Panc1 (cell line): ENCODE measurements around the gene SF3B6. TPM values are rescaled to one million over a fixed set of nuclear protein-coding genes. Genes with fewer than 3 reads are reported as not detected.

ENCODE experiments used
- ATAC-seq: fragments of 200-7000 bp; cut with Tn5 transposase; 2 replicates; pipeline ENCODE4 v1.9.1; 2020; ENCODE audit warnings: mild to moderate bottlenecking, moderate library complexity
- BruUV-seq: library from RNA; stranded (reverse); fragments of 400-500 nt; replicated peaks from 2 replicates; lab custom pipeline; 2021; lab: Mats Ljungman, UMichigan
- CTCF ChIA-PET: fragments of 300-600 bp; sonication (Branson Sonifier 250); formaldehyde crosslinking; loops from one replicate; lab custom pipeline; 2022; ENCODE audit warnings: antibody characterized with exemption; lab: Charles Lee
- POLR2A ChIA-PET: fragments of 300-600 bp; sonication (Branson Sonifier 250); formaldehyde crosslinking; loops from one replicate; lab custom pipeline; 2022; ENCODE audit warnings: antibody characterized with exemption; lab: Charles Lee
- DNase-seq: peaks from one replicate; pipeline ENCODE4 v3.0.0-alpha.2; 2010; ENCODE audit warnings: low read depth, low spot score
- H3K27ac ChIP-seq: 2 replicates; pipeline ENCODE4 v1.5.1; 2011; ENCODE audit warnings: mild to moderate bottlenecking, low read length, inconsistent platforms
- H3K27me3 ChIP-seq: fragments of 200-500 bp; sonication (Bioruptor generic); 2 replicates; pipeline ENCODE4 v1.6.0; 2014; ENCODE audit warnings: low read length, inconsistent platforms; ENCODE audit not compliant: control insufficient read depth, insufficient read depth
- H3K36me3 ChIP-seq: fragments of 200-500 bp; sonication (Bioruptor generic); 2 replicates; pipeline ENCODE4 v1.5.1; 2014; ENCODE audit warnings: inconsistent platforms, mild to moderate bottlenecking, low read length, moderate library complexity; ENCODE audit not compliant: control insufficient read depth, insufficient read depth
- H3K4me1 ChIP-seq: 2 replicates; pipeline ENCODE4 v1.5.1; 2011; ENCODE audit warnings: inconsistent platforms, mild to moderate bottlenecking, low read length, moderate library complexity; ENCODE audit not compliant: control insufficient read depth, insufficient read depth
- H3K4me3 ChIP-seq, 2 experiments: 2 replicates each; pipeline ENCODE4 v1.5.1; 2011 to 2012; ENCODE audit warnings: low read depth in 2 of 2, low read length in 2 of 2, mild to moderate bottlenecking in 2 of 2, inconsistent platforms in 1 of 2, moderate library complexity in 1 of 2
- H3K9me3 ChIP-seq: fragments of 200-500 bp; sonication (Bioruptor generic); 2 replicates; pipeline ENCODE4 v1.5.1; 2014; ENCODE audit warnings: low read depth, mild to moderate bottlenecking, inconsistent platforms, low read length, moderate library complexity; ENCODE audit not compliant: control insufficient read depth, insufficient read depth
- POLR2AphosphoS5 ChIP-seq: IDR thresholded peaks from 2 replicates; pipeline ENCODE4 v1.6.1; 2012; ENCODE audit warnings: mild to moderate bottlenecking, low read depth, low read length, moderate library complexity
- SIN3A ChIP-seq: IDR thresholded peaks from 2 replicates; pipeline ENCODE4 v1.6.1; 2012; ENCODE audit warnings: low read depth, mild to moderate bottlenecking, low read length, moderate library complexity, borderline replicate concordance; ENCODE audit not compliant: insufficient read depth
- TCF7L2 ChIP-seq: IDR thresholded peaks from 2 replicates; pipeline ENCODE4 v1.6.1; 2011; ENCODE audit warnings: mild to moderate bottlenecking, low read depth, low read length, inconsistent platforms
- in situ Hi-C: cut with HindIII; loops from 2 replicates; pipeline ENCODE4 v1.10.0; 2016; ENCODE audit warnings: low sequenced_read_pairs, low pct_unique_long_range_greater_than_20kb
- intact Hi-C: fragments of 100-400 bp; cut with micrococcal nuclease; formaldehyde crosslinking; loops from one replicate; pipeline ENCODE4 v1.10.0; 2022; ENCODE audit not compliant: unreplicated experiment
- total RNA-seq: library from RNA; stranded (reverse); gene quantifications from one replicate; pipeline ENCODE4 v1.2.1, GENCODE V29; 2021; ENCODE audit not compliant: unreplicated experiment
- TF ChIP-seq, protein P1 (sequence below), 2 experiments: IDR thresholded peaks; 2 replicates each; pipeline ENCODE4 v1.6.1; 2011 to 2012; ENCODE audit warnings: low read depth in 2 of 2, control low read depth in 1 of 2, low read length in 1 of 2, mild to moderate bottlenecking in 1 of 2, moderate library complexity in 1 of 2; ENCODE audit not compliant: insufficient read depth in 1 of 2
- TF ChIP-seq, protein P2 (sequence below): fragments of 450-650 bp; IDR thresholded peaks from 2 replicates; pipeline ENCODE4 v1.5.1; 2017; ENCODE audit warnings: mild to moderate bottlenecking

SF3B6 gene
- total RNA-seq, 1 experiment from 2014 or later, result 129 TPM

DNA sequence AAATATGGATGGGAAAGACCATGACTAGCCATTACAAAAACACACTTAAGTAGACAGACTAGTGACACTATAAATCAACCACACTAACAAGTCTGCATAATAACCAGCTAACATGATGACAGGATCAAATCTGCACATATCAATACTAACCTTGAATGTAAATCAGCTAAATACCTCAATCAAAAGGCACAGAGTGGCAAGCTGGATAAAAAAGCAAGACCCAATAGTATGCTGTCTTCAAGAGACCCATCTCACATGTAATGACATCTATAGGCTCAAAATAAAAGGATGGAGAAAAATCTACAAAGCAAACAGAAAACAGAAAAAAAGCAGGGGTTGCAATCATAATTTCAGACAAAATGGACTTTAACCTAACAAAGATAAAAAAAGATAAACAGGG lies 30.7 kb upstream of the SF3B6 start:
- Histone ChIP-seq H3K27me3 (no peaks in the 10 kb centered on the region), H3K9me3 (no peaks in the 10 kb centered on the region), H3K4me1 (no peaks in the 10 kb centered on the region), H3K4me3 (no peak overlapping the region), H3K36me3 (no peaks in the 10 kb centered on the region), H3K27ac (no peak overlapping the region)
- CTCF ChIA-PET, result interaction anchor here (0.6 kb wide), 1 partner anchor 17 kb away, joined by 3 read pairs; no protein-coding TSS in a partner anchor
- no peak for DNase-seq
- intact Hi-C loops, result no loop called here
- in situ Hi-C loops, result no loop called here
- TF ChIP-seq TCF7L2 (no peak), SIN3A (no peak), POLR2AphosphoS5 (no peak)
- TF ChIP-seq, protein P1, sequence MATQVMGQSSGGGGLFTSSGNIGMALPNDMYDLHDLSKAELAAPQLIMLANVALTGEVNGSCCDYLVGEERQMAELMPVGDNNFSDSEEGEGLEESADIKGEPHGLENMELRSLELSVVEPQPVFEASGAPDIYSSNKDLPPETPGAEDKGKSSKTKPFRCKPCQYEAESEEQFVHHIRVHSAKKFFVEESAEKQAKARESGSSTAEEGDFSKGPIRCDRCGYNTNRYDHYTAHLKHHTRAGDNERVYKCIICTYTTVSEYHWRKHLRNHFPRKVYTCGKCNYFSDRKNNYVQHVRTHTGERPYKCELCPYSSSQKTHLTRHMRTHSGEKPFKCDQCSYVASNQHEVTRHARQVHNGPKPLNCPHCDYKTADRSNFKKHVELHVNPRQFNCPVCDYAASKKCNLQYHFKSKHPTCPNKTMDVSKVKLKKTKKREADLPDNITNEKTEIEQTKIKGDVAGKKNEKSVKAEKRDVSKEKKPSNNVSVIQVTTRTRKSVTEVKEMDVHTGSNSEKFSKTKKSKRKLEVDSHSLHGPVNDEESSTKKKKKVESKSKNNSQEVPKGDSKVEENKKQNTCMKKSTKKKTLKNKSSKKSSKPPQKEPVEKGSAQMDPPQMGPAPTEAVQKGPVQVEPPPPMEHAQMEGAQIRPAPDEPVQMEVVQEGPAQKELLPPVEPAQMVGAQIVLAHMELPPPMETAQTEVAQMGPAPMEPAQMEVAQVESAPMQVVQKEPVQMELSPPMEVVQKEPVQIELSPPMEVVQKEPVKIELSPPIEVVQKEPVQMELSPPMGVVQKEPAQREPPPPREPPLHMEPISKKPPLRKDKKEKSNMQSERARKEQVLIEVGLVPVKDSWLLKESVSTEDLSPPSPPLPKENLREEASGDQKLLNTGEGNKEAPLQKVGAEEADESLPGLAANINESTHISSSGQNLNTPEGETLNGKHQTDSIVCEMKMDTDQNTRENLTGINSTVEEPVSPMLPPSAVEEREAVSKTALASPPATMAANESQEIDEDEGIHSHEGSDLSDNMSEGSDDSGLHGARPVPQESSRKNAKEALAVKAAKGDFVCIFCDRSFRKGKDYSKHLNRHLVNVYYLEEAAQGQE (IDR thresholded peaks at IDR 0.05; ENCODE audit: insufficient read depth in 1 of 2, low read depth in 2 of 2, low read length in 1 of 2), result no peak
- TF ChIP-seq, protein P2, sequence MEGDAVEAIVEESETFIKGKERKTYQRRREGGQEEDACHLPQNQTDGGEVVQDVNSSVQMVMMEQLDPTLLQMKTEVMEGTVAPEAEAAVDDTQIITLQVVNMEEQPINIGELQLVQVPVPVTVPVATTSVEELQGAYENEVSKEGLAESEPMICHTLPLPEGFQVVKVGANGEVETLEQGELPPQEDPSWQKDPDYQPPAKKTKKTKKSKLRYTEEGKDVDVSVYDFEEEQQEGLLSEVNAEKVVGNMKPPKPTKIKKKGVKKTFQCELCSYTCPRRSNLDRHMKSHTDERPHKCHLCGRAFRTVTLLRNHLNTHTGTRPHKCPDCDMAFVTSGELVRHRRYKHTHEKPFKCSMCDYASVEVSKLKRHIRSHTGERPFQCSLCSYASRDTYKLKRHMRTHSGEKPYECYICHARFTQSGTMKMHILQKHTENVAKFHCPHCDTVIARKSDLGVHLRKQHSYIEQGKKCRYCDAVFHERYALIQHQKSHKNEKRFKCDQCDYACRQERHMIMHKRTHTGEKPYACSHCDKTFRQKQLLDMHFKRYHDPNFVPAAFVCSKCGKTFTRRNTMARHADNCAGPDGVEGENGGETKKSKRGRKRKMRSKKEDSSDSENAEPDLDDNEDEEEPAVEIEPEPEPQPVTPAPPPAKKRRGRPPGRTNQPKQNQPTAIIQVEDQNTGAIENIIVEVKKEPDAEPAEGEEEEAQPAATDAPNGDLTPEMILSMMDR, result no peak
- no peak for ATAC-seq
- no TSS peak for BruUV-seq
- POLR2A ChIA-PET, result no interaction called here

DNA sequence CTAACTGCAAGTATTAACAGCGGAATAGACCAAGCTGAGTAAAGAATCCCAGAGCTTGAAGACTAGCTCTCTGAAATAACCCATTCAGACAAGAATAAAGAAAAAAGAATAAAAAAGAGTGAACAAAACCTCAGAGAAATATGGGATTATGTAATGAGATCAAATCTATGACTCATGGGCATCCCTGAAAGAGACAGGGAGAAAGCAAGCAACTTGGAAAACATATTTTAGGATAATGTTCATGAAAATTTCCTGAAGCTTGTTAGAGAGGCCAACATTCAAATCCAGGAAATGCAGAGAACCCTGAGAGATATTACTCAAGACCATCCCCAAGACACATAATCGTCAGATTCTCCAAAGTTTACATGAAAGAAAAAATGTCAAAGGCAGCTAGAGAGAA lies 29.7 kb upstream of the SF3B6 start:
- DNase-seq (no peak), ATAC-seq (no peak)
- no peaks in the 10 kb centered on the region for H3K36me3 ChIP-seq
- H3K4me1 ChIP-seq, result no peaks in the 10 kb centered on the region
- no peak overlapping the region for H3K27ac ChIP-seq
- ChIA-PET CTCF (no interaction called here), POLR2A (no interaction called here)
- H3K9me3 ChIP-seq, result no peaks in the 10 kb centered on the region
- TF ChIP-seq POLR2AphosphoS5 (no peak), TCF7L2 (no peak), SIN3A (no peak)
- TF ChIP-seq, protein P1 (IDR thresholded peaks at IDR 0.05; ENCODE audit: insufficient read depth in 1 of 2, low read depth in 2 of 2, low read length in 1 of 2), result no peak
- TF ChIP-seq, protein P2, result no peak
- in situ Hi-C loops (no loop called here), intact Hi-C loops (no loop called here)
- no TSS peak for BruUV-seq
- no peak overlapping the region for H3K4me3 ChIP-seq
- no peaks in the 10 kb centered on the region for H3K27me3 ChIP-seq
